Bronchial epithelial cell (primary cell): ENCODE measurements around the gene CHST1. TPM values are rescaled to one million over a fixed set of nuclear protein-coding genes. Genes with fewer than 3 reads are reported as not detected.

ENCODE experiments used
- DNase-seq: peaks from one replicate; pipeline ENCODE4 v3.0.0-alpha.2; 2010; ENCODE audit warnings: low read depth
- FAIRE-seq: peaks from 2 replicates; lab custom pipeline; 2011; peaks lifted over from hg19 to GRCh38; lab: Jason Lieb, UNC
- H3K27me3 ChIP-seq: 2 replicates; pipeline ENCODE4 v1.5.1; 2011; ENCODE audit warnings: low read length; ENCODE audit not compliant: control insufficient read depth, insufficient read depth
- H3K36me3 ChIP-seq: 2 replicates; pipeline ENCODE4 v1.5.1; 2011; ENCODE audit warnings: low read length; ENCODE audit not compliant: control insufficient read depth, insufficient read depth
- H3K4me3 ChIP-seq: 2 replicates; pipeline ENCODE4 v1.5.1; 2011; ENCODE audit warnings: mild to moderate bottlenecking, low read depth, low read length, control low read depth
- CTCF ChIP-seq: IDR thresholded peaks from 2 replicates; pipeline ENCODE4 v1.5.1; 2011; ENCODE audit warnings: mild to moderate bottlenecking, moderate library complexity, low read length, control low read depth, inconsistent platforms; ENCODE audit not compliant: insufficient read depth, severe bottlenecking
- total RNA-seq: library from RNA; depleted of rRNA; stranded (reverse); fragments of >200 nt; gene quantifications from 2 replicates; pipeline ENCODE4 v1.2.1, GENCODE V29; 2014

Gene CHST1
- total RNA-seq, 1 donor from 2014 or later = 0.26 TPM

GRCh38 chr11:45687836-45688235, 22.4 kb upstream of the CHST1 start:
- H3K27me3 ChIP-seq = no peaks in the 10 kb centered on the region
- TF ChIP-seq CTCF = no peak
- FAIRE-seq (no peak), DNase-seq (no peak)
- H3K4me3 ChIP-seq = no peak overlapping the region
- no peaks in the 10 kb centered on the region for H3K36me3 ChIP-seq

GRCh38 chr11:45685964-45686537, 20.6 kb upstream of the CHST1 start:
- DNase-seq (no peak), FAIRE-seq (no peak)
- Histone ChIP-seq H3K36me3 (no peaks in the 10 kb centered on the region), H3K4me3 (no peak overlapping the region), H3K27me3 (no peaks in the 10 kb centered on the region)
- TF ChIP-seq CTCF = no peak

- no peak for FAIRE-seq
- no peaks in the 10 kb centered on the region for H3K27me3 ChIP-seq
- no peak for DNase-seq
- H3K36me3 ChIP-seq = no peaks in the 10 kb centered on the region
- no peak for TF ChIP-seq CTCF
- H3K4me3 ChIP-seq = no peak overlapping the region
Observed at GRCh38 chr11:45684440-45684839, 19.0 kb upstream of the CHST1 start.

GRCh38 chr11:45683271-45684058, 18.0 kb upstream of the CHST1 start:
- no peak overlapping the region for H3K4me3 ChIP-seq
- no peaks in the 10 kb centered on the region for H3K27me3 ChIP-seq
- FAIRE-seq (peak; percentile 93), DNase-seq (no peak)
- TF ChIP-seq CTCF = no peak
- no peaks in the 10 kb centered on the region for H3K36me3 ChIP-seq

- TF ChIP-seq CTCF = no peak
- DNase-seq = no peak
- FAIRE-seq = no peak
- Histone ChIP-seq H3K4me3 (no peak overlapping the region), H3K36me3 (no peaks in the 10 kb centered on the region), H3K27me3 (no peaks in the 10 kb centered on the region)
Observed at GRCh38 chr11:45679806-45680205, 14.4 kb upstream of the CHST1 start.
